ENCODE measurements around the gene DLL1.

- TF ChIP-seq, protein P1, sequence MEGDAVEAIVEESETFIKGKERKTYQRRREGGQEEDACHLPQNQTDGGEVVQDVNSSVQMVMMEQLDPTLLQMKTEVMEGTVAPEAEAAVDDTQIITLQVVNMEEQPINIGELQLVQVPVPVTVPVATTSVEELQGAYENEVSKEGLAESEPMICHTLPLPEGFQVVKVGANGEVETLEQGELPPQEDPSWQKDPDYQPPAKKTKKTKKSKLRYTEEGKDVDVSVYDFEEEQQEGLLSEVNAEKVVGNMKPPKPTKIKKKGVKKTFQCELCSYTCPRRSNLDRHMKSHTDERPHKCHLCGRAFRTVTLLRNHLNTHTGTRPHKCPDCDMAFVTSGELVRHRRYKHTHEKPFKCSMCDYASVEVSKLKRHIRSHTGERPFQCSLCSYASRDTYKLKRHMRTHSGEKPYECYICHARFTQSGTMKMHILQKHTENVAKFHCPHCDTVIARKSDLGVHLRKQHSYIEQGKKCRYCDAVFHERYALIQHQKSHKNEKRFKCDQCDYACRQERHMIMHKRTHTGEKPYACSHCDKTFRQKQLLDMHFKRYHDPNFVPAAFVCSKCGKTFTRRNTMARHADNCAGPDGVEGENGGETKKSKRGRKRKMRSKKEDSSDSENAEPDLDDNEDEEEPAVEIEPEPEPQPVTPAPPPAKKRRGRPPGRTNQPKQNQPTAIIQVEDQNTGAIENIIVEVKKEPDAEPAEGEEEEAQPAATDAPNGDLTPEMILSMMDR (IDR thresholded peaks at IDR 0.05) = no peak
- TF ChIP-seq POLR2A (IDR thresholded peaks at IDR 0.05) = no peak
Measured at GRCh38 chr6:170277893-170278742, 12.8 kb downstream of the DLL1 start.

Data from body of pancreas (tissue), 4 donors.